Gastroesophageal sphincter (tissue), 4 donors: ENCODE measurements around the gene TARS2. TPM values are rescaled to one million over a fixed set of nuclear protein-coding genes. Genes with fewer than 3 reads are reported as not detected.

Experiments
- ATAC-seq: fragments of 150-250 bp; one replicate; pipeline ENCODE4 v1.9.1; 2016; ENCODE audit warnings: mild to moderate bottlenecking, moderate library complexity
- H3K27ac ChIP-seq, 4 donors: fragments of 200-600 bp; sonication (generic) in 3 of 4; 1 replicate in 3 of 4; 2 replicates in 1 of 4; pipeline ENCODE4 v1.5.1; 2016 to 2019
- H3K27me3 ChIP-seq: fragments of 200-600 bp; sonication (generic); one replicate; pipeline ENCODE4 v1.5.1; 2019
- H3K36me3 ChIP-seq, 2 donors: fragments of 200-600 bp; sonication (generic); one replicate each; pipeline ENCODE4 v1.5.1; 2019; ENCODE audit warnings: control low read depth in 1 of 2
- H3K4me1 ChIP-seq, 3 donors: fragments of 200-600 bp; sonication (generic); 1 replicate in 2 of 3; 2 replicates in 1 of 3; pipeline ENCODE4 v1.5.1; 2016 to 2019; ENCODE audit warnings: control low read depth in 2 of 3
- H3K4me3 ChIP-seq, 2 donors: fragments of 200-600 bp; sonication (generic); one replicate each; pipeline ENCODE4 v1.5.1; 2019; ENCODE audit warnings: mild to moderate bottlenecking in 1 of 2, moderate library complexity in 1 of 2
- H3K9me3 ChIP-seq, 3 donors: fragments of 200-600 bp; sonication (generic); one replicate each; pipeline ENCODE4 v1.5.1; 2017 to 2019; ENCODE audit warnings: control low read depth in 2 of 3
- EP300 ChIP-seq: sonication (generic); formaldehyde crosslinking; IDR thresholded peaks from one replicate; pipeline ENCODE4 v1.6.1; 2017; ENCODE audit warnings: antibody characterized with exemption, mild to moderate bottlenecking
- POLR2A ChIP-seq, 2 donors: fragments of 450-650 bp; IDR thresholded peaks; one replicate each; pipeline ENCODE4 v1.6.1; 2017; ENCODE audit warnings: antibody characterized with exemption in 2 of 2, mild to moderate bottlenecking in 2 of 2, moderate library complexity in 1 of 2
- POLR2AphosphoS5 ChIP-seq: sonication (generic); formaldehyde crosslinking; IDR thresholded peaks from one replicate; pipeline ENCODE4 v1.6.1; 2017; ENCODE audit warnings: antibody characterized with exemption
- WGBS, 2 donors: methylation state at CpG; one replicate each; pipeline ENCODE4 v1.1.5; 2018; ENCODE audit warnings: low coverage in 1 of 2; 5-methylcytosine and 5-hydroxymethylcytosine counted together
- total RNA-seq, 4 donors: library from RNA; depleted of rRNA; stranded (reverse); fragments of >200 nt; gene quantifications; one replicate each; pipeline ENCODE4 v1.1.0, GENCODE V29; 2016
- TF ChIP-seq, protein P1 (sequence below), 4 experiments: fragments of 200-600 bp in 2 of 4; fragments of 450-650 bp in 2 of 4; sonication (generic) in 1 of 4; IDR thresholded peaks; one replicate each; pipeline ENCODE4 v1.5.1; 2017 to 2019; ENCODE audit warnings: antibody characterized with exemption in 4 of 4, mild to moderate bottlenecking in 2 of 4, moderate library complexity in 2 of 4

TARS2 gene
- total RNA-seq, 4 donors from 2014 or later = 6.7 to 32.2 (median 10.6) TPM

DNA sequence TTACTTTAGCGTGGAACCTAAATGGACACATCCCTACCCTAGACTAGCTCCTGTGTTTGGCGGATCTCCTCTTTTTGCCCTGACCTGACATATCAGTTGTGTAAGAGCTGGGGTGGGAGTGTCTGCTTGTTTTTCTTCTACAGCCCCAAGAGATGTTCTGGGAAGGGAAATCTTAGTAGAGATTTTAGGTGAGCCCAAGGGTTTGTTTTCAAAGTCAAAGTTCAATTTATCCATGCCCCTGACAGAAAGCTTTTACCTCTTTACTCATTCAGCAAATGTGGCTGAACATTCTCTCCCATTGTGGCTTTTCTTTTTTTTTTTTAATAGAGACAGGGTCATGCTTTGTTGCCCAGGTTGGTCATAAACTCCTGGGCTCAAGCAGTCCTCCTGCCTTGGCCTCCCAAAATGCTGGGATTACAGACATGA, 7.3 kb upstream of the TARS2 start:
- 48 to 57% methylated on average over 2 of the region's 2 CpGs for WGBS, 2 donors
- Histone ChIP-seq H3K4me3 (no peak overlapping the region), H3K4me1 (peaks cover 0 to 7% (median 0%) of the 10 kb centered on the region in 3 donors), H3K9me3 (no peaks in the 10 kb centered on the region), H3K36me3 (no peaks in the 10 kb centered on the region), H3K27ac (no peak overlapping the region), H3K27me3 (no peaks in the 10 kb centered on the region)
- ATAC-seq = no peak
- TF ChIP-seq POLR2AphosphoS5 (no peak), POLR2A (IDR thresholded peaks at IDR 0.05) (no peak), EP300 (no peak)
- TF ChIP-seq, protein P1, sequence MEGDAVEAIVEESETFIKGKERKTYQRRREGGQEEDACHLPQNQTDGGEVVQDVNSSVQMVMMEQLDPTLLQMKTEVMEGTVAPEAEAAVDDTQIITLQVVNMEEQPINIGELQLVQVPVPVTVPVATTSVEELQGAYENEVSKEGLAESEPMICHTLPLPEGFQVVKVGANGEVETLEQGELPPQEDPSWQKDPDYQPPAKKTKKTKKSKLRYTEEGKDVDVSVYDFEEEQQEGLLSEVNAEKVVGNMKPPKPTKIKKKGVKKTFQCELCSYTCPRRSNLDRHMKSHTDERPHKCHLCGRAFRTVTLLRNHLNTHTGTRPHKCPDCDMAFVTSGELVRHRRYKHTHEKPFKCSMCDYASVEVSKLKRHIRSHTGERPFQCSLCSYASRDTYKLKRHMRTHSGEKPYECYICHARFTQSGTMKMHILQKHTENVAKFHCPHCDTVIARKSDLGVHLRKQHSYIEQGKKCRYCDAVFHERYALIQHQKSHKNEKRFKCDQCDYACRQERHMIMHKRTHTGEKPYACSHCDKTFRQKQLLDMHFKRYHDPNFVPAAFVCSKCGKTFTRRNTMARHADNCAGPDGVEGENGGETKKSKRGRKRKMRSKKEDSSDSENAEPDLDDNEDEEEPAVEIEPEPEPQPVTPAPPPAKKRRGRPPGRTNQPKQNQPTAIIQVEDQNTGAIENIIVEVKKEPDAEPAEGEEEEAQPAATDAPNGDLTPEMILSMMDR (IDR thresholded peaks at IDR 0.05) = no peak

DNA sequence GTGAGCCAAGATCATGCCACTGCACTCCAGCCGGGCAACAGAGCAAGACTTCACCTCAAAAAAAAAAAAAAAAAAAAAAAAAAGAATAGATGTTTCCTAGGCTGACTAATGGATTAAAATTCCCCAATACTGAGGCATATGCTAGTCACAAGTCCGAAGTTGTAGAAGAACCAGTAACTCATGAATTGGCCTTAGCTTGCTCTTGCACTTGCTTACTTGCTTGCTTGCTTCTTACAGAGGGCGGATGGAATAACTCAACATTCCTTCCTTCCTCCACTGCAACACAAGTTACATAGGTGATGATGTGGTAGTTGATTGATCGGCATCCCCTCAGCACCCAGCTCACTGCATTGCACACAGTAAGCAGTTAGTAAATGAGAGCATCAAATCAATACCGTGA, 2.8 kb upstream of the TARS2 start:
- ATAC-seq = no peak
- TF ChIP-seq POLR2A (IDR thresholded peaks at IDR 0.05) (no peak), POLR2AphosphoS5 (no peak), EP300 (no peak)
- TF ChIP-seq, protein P1 (IDR thresholded peaks at IDR 0.05) = no peak
- WGBS, 2 donors = 73 to 82% methylated on average over 2 to 5 of the region's 5 CpGs
- Histone ChIP-seq H3K4me1 (peaks cover 0 to 17% (median 5%) of the 10 kb centered on the region in 3 donors), H3K27ac (no peak overlapping the region), H3K9me3 (no peaks in the 10 kb centered on the region), H3K27me3 (no peaks in the 10 kb centered on the region), H3K36me3 (peaks cover 0 to 7% of the 10 kb centered on the region in 2 donors), H3K4me3 (no peak overlapping the region)

DNA sequence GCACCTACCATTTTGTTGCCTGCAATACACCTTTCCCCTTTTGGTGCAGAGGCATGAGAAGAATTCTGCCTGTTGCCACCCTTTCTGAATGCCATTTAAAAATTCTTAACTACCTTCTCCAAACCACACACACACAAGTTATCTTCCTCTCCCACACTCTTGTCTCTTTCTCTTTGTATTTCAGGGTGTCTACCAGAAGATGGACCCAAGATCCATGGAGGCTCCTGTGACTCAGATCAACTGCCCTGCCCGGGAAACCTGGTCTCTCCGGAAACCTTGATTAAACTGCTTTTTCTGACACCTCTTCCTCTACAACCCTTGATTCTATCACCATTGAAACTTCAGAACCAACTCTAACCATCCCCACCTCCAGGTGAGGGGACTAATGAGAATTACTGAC, 2.4 kb upstream of the TARS2 start:
- H3K27ac ChIP-seq = no peak overlapping the region
- H3K36me3 ChIP-seq = peaks cover 0 to 12% of the 10 kb centered on the region in 2 donors
- H3K4me1 ChIP-seq = peaks cover 0 to 17% (median 5%) of the 10 kb centered on the region in 3 donors
- no peak for ATAC-seq
- no peak for TF ChIP-seq POLR2A (IDR thresholded peaks at IDR 0.05)
- TF ChIP-seq, protein P1 (IDR thresholded peaks at IDR 0.05) = no peak
- TF ChIP-seq POLR2AphosphoS5 = no peak
- no peak for TF ChIP-seq EP300
- WGBS, 2 donors = 0 to 6% methylated on average over 2 of the region's 2 CpGs
- no peaks in the 10 kb centered on the region for H3K9me3 ChIP-seq
- no peak overlapping the region for H3K4me3 ChIP-seq
- no peaks in the 10 kb centered on the region for H3K27me3 ChIP-seq

DNA sequence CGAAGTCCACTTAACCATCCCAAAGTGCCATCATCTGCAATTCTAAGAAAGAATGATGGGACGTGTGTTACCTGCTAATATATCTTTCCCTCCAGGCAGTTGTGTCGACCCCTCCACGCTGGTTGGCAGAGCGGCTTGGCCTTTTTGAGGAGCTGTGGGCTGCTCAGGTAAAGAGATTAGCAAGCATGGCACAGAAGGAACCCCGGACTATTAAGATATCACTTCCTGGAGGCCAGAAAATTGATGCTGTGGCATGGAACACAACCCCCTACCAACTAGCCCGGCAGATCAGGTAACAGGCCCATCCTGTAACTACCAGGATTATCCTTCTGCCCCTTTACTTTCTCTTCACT, 520 bp downstream of the TARS2 start:
- H3K4me1 ChIP-seq = peaks cover 0 to 17% (median 5%) of the 10 kb centered on the region in 3 donors
- no peaks in the 10 kb centered on the region for H3K9me3 ChIP-seq
- H3K36me3 ChIP-seq = peaks cover 0 to 40% of the 10 kb centered on the region in 2 donors
- TF ChIP-seq POLR2AphosphoS5 (no peak), EP300 (no peak)
- peak overlapping the region; percentile 61 to 86 (median 80) for H3K27ac ChIP-seq
- no peak for ATAC-seq
- peak overlapping the region; percentile 66 to 99 for H3K4me3 ChIP-seq
- WGBS, 2 donors = 0 to 8% methylated on average over 4 to 7 of the region's 7 CpGs
- H3K27me3 ChIP-seq = no peaks in the 10 kb centered on the region

DNA sequence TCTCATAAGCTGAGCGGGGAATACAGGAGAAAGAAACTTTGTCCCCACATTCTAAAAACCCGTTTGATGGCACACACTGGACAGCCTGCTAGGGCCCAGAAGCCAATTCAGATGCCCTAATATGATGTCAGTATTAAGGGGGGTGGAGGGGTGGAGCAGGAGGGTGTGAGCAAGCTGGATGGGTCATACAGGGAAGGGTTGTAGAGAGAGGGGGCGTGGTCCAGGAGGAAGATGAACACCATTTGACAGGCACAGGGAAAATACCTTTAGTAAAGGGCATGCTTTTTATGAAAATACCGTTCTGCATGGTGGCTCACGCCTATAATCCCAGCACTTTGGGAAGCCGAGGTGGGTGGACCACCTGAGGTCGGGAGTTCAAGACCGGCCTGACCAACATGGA, 6.0 kb downstream of the TARS2 start:
- H3K9me3 ChIP-seq = no peaks in the 10 kb centered on the region
- H3K4me1 ChIP-seq = peaks cover 0 to 6% (median 1%) of the 10 kb centered on the region in 3 donors
- TF ChIP-seq, protein P1 (IDR thresholded peaks at IDR 0.05) = no peak
- no peak for TF ChIP-seq POLR2AphosphoS5
- TF ChIP-seq EP300 = no peak
- TF ChIP-seq POLR2A (IDR thresholded peaks at IDR 0.05) = no peak
- WGBS, 2 donors = 89% methylated on average over 6 of the region's 8 CpGs; no CpG with 5 or more reads in 1 of the 2 donors
- H3K27ac ChIP-seq = no peak overlapping the region
- no peaks in the 10 kb centered on the region for H3K27me3 ChIP-seq
- no peak for ATAC-seq
- peaks cover 0 to 94% of the 10 kb centered on the region in 2 donors for H3K36me3 ChIP-seq
- no peak overlapping the region for H3K4me3 ChIP-seq
